Skeletal muscle tissue (tissue), 4 donors: ENCODE data around the gene VAV2. TPM values are rescaled to one million over a fixed set of nuclear protein-coding genes. Genes with fewer than 3 reads are reported as not detected.

Source experiments
- H3K27ac ChIP-seq: one replicate; pipeline ENCODE4 v1.7.0; 2013; ENCODE audit warnings: mild to moderate bottlenecking, low read depth, low read length, inconsistent platforms
- H3K27me3 ChIP-seq, 3 donors: one replicate each; pipeline ENCODE4 v1.7.0; 2013; ENCODE audit warnings: low read length in 3 of 3; ENCODE audit not compliant: control insufficient read depth in 3 of 3, insufficient read depth in 3 of 3
- H3K36me3 ChIP-seq, 3 donors: one replicate each; pipeline ENCODE4 v1.7.0; 2013; ENCODE audit warnings: low read length in 3 of 3; ENCODE audit not compliant: control insufficient read depth in 3 of 3, insufficient read depth in 3 of 3
- H3K4me1 ChIP-seq, 3 donors: one replicate each; pipeline ENCODE4 v1.7.0; 2013; ENCODE audit warnings: low read length in 3 of 3, mild to moderate bottlenecking in 3 of 3; ENCODE audit not compliant: control insufficient read depth in 3 of 3, insufficient read depth in 3 of 3
- H3K4me3 ChIP-seq, 3 donors: one replicate each; pipeline ENCODE4 v1.7.0; 2013; ENCODE audit warnings: low read length in 3 of 3
- H3K9ac ChIP-seq, 3 donors: one replicate each; pipeline ENCODE4 v1.7.0; 2013; ENCODE audit warnings: low read length in 3 of 3, mild to moderate bottlenecking in 3 of 3, moderate library complexity in 2 of 3, low read depth in 1 of 3
- H3K9me3 ChIP-seq, 3 donors: one replicate each; pipeline ENCODE4 v1.7.0; 2013; ENCODE audit warnings: low read length in 3 of 3; ENCODE audit not compliant: control insufficient read depth in 3 of 3
- total RNA-seq: library from RNA; depleted of rRNA; stranded (reverse); fragments of >200 nt; gene quantifications from one replicate; pipeline ENCODE4 v1.2.3, GENCODE V29; 2014
- donor health status: Osteomylitis.

Gene VAV2
- total RNA-seq, 1 donor from 2014 or later = 9.9 TPM

GRCh38 chr9:133952598-133953550 lies 39.2 kb downstream of the VAV2 start:
- Histone ChIP-seq H3K9me3 (no peaks in the 10 kb centered on the region), H3K36me3 (no peaks in the 10 kb centered on the region), H3K27ac (no peak overlapping the region), H3K27me3 (peaks cover 27 to 41% (median 32%) of the 10 kb centered on the region in 3 donors), H3K4me3 (no peak overlapping the region), H3K9ac (no peak overlapping the region), H3K4me1 (peaks cover 22 to 28% (median 26%) of the 10 kb centered on the region in 3 donors)

- Histone ChIP-seq H3K36me3 (no peaks in the 10 kb centered on the region), H3K27ac (no peak overlapping the region), H3K9me3 (no peaks in the 10 kb centered on the region), H3K27me3 (peaks cover 23 to 32% (median 26%) of the 10 kb centered on the region in 3 donors), H3K9ac (peak overlapping the region in 1 of 3 donors; percentile 40), H3K4me3 (peak overlapping the region in 1 of 3 donors; percentile 51), H3K4me1 (peaks cover 13 to 18% (median 17%) of the 10 kb centered on the region in 3 donors)
Measured at GRCh38 chr9:133951265-133951664, 40.9 kb downstream of the VAV2 start.

- H3K9ac ChIP-seq = peak overlapping the region in 1 of 3 donors; percentile 40
- H3K4me3 ChIP-seq = peak overlapping the region in 1 of 3 donors; percentile 51
- H3K9me3 ChIP-seq = no peaks in the 10 kb centered on the region
- H3K27me3 ChIP-seq = peaks cover 18 to 35% (median 22%) of the 10 kb centered on the region in 3 donors
- H3K4me1 ChIP-seq = peaks cover 7 to 15% (median 12%) of the 10 kb centered on the region in 3 donors
- H3K36me3 ChIP-seq = no peaks in the 10 kb centered on the region
- no peak overlapping the region for H3K27ac ChIP-seq
Measured at GRCh38 chr9:133950629-133951111, 41.5 kb downstream of the VAV2 start.

- H3K9me3 ChIP-seq = no peaks in the 10 kb centered on the region
- peaks cover 18 to 37% (median 22%) of the 10 kb centered on the region in 3 donors for H3K27me3 ChIP-seq
- H3K27ac ChIP-seq = no peak overlapping the region
- H3K36me3 ChIP-seq = no peaks in the 10 kb centered on the region
- no peak overlapping the region for H3K4me3 ChIP-seq
- no peak overlapping the region for H3K9ac ChIP-seq
- peaks cover 11 to 17% (median 12%) of the 10 kb centered on the region in 3 donors for H3K4me1 ChIP-seq
Measured at GRCh38 chr9:133950192-133950591, 41.9 kb downstream of the VAV2 start.

GRCh38 chr9:133949486-133950061 lies 42.5 kb downstream of the VAV2 start:
- Histone ChIP-seq H3K4me1 (peaks cover 9 to 15% (median 12%) of the 10 kb centered on the region in 3 donors), H3K9me3 (no peaks in the 10 kb centered on the region), H3K36me3 (no peaks in the 10 kb centered on the region), H3K9ac (no peak overlapping the region), H3K27ac (no peak overlapping the region), H3K27me3 (peaks cover 18 to 34% (median 22%) of the 10 kb centered on the region in 3 donors), H3K4me3 (no peak overlapping the region)

- Histone ChIP-seq H3K27ac (no peak overlapping the region), H3K4me3 (no peak overlapping the region), H3K9ac (no peak overlapping the region), H3K36me3 (no peaks in the 10 kb centered on the region), H3K27me3 (peaks cover 14 to 30% (median 22%) of the 10 kb centered on the region in 3 donors), H3K4me1 (peaks cover 9 to 17% (median 15%) of the 10 kb centered on the region in 3 donors), H3K9me3 (no peaks in the 10 kb centered on the region)
Measured at GRCh38 chr9:133948561-133949485, 43.3 kb downstream of the VAV2 start.

GRCh38 chr9:133948131-133948530 lies 44.0 kb downstream of the VAV2 start:
- Histone ChIP-seq H3K9ac (no peak overlapping the region), H3K27ac (no peak overlapping the region), H3K27me3 (peaks cover 14 to 27% (median 22%) of the 10 kb centered on the region in 3 donors), H3K36me3 (no peaks in the 10 kb centered on the region), H3K9me3 (no peaks in the 10 kb centered on the region), H3K4me3 (no peak overlapping the region), H3K4me1 (peaks cover 9 to 17% (median 15%) of the 10 kb centered on the region in 3 donors)

GRCh38 chr9:133946840-133947486 lies 45.2 kb downstream of the VAV2 start:
- Histone ChIP-seq H3K4me1 (peaks cover 9 to 17% (median 15%) of the 10 kb centered on the region in 3 donors), H3K27me3 (peaks cover 14 to 25% (median 22%) of the 10 kb centered on the region in 3 donors), H3K9ac (no peak overlapping the region)

More at GRCh38 chr9:133946840-133947486, 45.2 kb downstream of the VAV2 start:
- Histone ChIP-seq H3K36me3 (no peaks in the 10 kb centered on the region), H3K27ac (no peak overlapping the region), H3K4me3 (no peak overlapping the region), H3K9me3 (no peaks in the 10 kb centered on the region)
